Activated CD4-positive, alpha-beta memory T cell treated with anti-CD3 and anti-CD28 coated beads for 36 hours (primary cell): ENCODE results near the gene NADK. TPM values are rescaled to one million over a fixed set of nuclear protein-coding genes. Genes with fewer than 3 reads are reported as not detected.

Source experiments
- CTCF ChIA-PET: fragments of 350-600 bp; sonication (Branson Sonifier 250); formaldehyde crosslinking; loops from one replicate; lab custom pipeline; 2021; ENCODE audit warnings: antibody characterized with exemption, inconsistent platforms; lab: Charles Lee
- POLR2A ChIA-PET: fragments of 350-600 bp; sonication (Branson Sonifier 250); formaldehyde crosslinking; loops from one replicate; lab custom pipeline; 2021; ENCODE audit warnings: antibody characterized with exemption; lab: Charles Lee
- DNase-seq: peaks from one replicate; pipeline ENCODE4 v3.0.0-alpha.2; 2020
- H3K27ac Mint-ChIP-seq: one replicate; pipeline ENCODE4 v1.8.0; 2021; ENCODE audit warnings: mixed read lengths
- H3K27me3 Mint-ChIP-seq: one replicate; pipeline ENCODE4 v1.8.0; 2021; ENCODE audit warnings: mixed read lengths
- H3K36me3 Mint-ChIP-seq: one replicate; pipeline ENCODE4 v1.8.0; 2021; ENCODE audit warnings: mixed read lengths
- H3K4me1 Mint-ChIP-seq: one replicate; pipeline ENCODE4 v1.8.0; 2021; ENCODE audit warnings: low read depth, mixed read lengths
- H3K4me3 Mint-ChIP-seq: one replicate; pipeline ENCODE4 v1.8.0; 2021; ENCODE audit warnings: mild to moderate bottlenecking, mixed read lengths
- H3K9me3 Mint-ChIP-seq: one replicate; pipeline ENCODE4 v1.8.0; 2021; ENCODE audit warnings: mixed read lengths
- intact Hi-C: fragments of 100-400 bp; cut with micrococcal nuclease; formaldehyde crosslinking; loops from one replicate; pipeline ENCODE4 v1.15.1; 2023
- total RNA-seq, 2 experiments: library from RNA; stranded (reverse); gene quantifications; one replicate each; pipeline ENCODE4 v1.2.3, GENCODE V29; 2021

Gene NADK
- total RNA-seq, 2 experiments from 2014 or later, result 56.2 to 57.4 TPM

- H3K4me3 Mint-ChIP-seq, result no peak overlapping the region
- no peaks in the 10 kb centered on the region for H3K9me3 Mint-ChIP-seq
- ChIA-PET POLR2A (no interaction called here), CTCF (interaction anchor here (3.4 kb wide), 1 partner anchor 121 kb away, joined by 11 read pairs; no protein-coding TSS in a partner anchor)
- H3K27ac Mint-ChIP-seq, result no peak overlapping the region
- no peaks in the 10 kb centered on the region for H3K27me3 Mint-ChIP-seq
- intact Hi-C loops, result loop anchor here (5.0 kb wide), 1 partner anchor 37 kb away; no protein-coding TSS in a partner anchor
- H3K4me1 Mint-ChIP-seq, result peaks cover 33% of the 10 kb centered on the region
- no peak for DNase-seq
- peaks cover 30% of the 10 kb centered on the region for H3K36me3 Mint-ChIP-seq
Measured at GRCh38 chr1:1784933-1785332, 6.7 kb upstream of the NADK start.

- Mint-ChIP-seq H3K4me3 (no peak overlapping the region), H3K4me1 (peaks cover 44% of the 10 kb centered on the region), H3K9me3 (no peaks in the 10 kb centered on the region), H3K36me3 (peaks cover 19% of the 10 kb centered on the region), H3K27ac (peak overlapping the region; percentile 58), H3K27me3 (no peaks in the 10 kb centered on the region)
- no peak for DNase-seq
- POLR2A ChIA-PET, result no interaction called here
- CTCF ChIA-PET, result no interaction called here
- intact Hi-C loops, result loop anchor here (5.0 kb wide), 1 partner anchor 39 kb away; no protein-coding TSS in a partner anchor
Measured at GRCh38 chr1:1783320-1783719, 5.0 kb upstream of the NADK start.

GRCh38 chr1:1782399-1783221, 4.3 kb upstream of the NADK start:
- intact Hi-C loops, result loop anchor here (5.0 kb wide), 1 partner anchor 40 kb away; no protein-coding TSS in a partner anchor
- Mint-ChIP-seq H3K9me3 (no peaks in the 10 kb centered on the region), H3K4me3 (no peak overlapping the region), H3K27me3 (no peaks in the 10 kb centered on the region), H3K27ac (peak overlapping the region; percentile 58), H3K4me1 (peaks cover 44% of the 10 kb centered on the region), H3K36me3 (peaks cover 16% of the 10 kb centered on the region)
- ChIA-PET CTCF (interaction anchor here (0.6 to 1.1 kb wide), 2 partner anchors 105 to 123 kb away, joined by 3 to 5 read pairs; no protein-coding TSS in a partner anchor), POLR2A (interaction anchor here (0.7 kb wide), 1 partner anchor 126 kb away, joined by 3 read pairs; no protein-coding TSS in a partner anchor)
- peak; percentile 50 for DNase-seq

GRCh38 chr1:1781526-1781903, 3.2 kb upstream of the NADK start:
- Mint-ChIP-seq H3K27ac (peak overlapping the region; percentile 78), H3K36me3 (peaks cover 6% of the 10 kb centered on the region), H3K9me3 (no peaks in the 10 kb centered on the region), H3K4me3 (peak overlapping the region; percentile 16), H3K27me3 (no peaks in the 10 kb centered on the region), H3K4me1 (peaks cover 52% of the 10 kb centered on the region)
- intact Hi-C loops, result loop anchor here (2.0 to 5.0 kb wide), 2 partner anchors 41 to 107 kb away; no protein-coding TSS in a partner anchor
- ChIA-PET CTCF (no interaction called here), POLR2A (no interaction called here)
- peak; percentile 16 for DNase-seq

- Mint-ChIP-seq H3K4me1 (peaks cover 57% of the 10 kb centered on the region), H3K9me3 (no peaks in the 10 kb centered on the region), H3K27ac (peak overlapping the region; percentile 83), H3K27me3 (no peaks in the 10 kb centered on the region), H3K4me3 (peak overlapping the region; percentile 43), H3K36me3 (peaks cover 2% of the 10 kb centered on the region)
- POLR2A ChIA-PET, result interaction anchor here (2.0 kb wide), 1 partner anchor 128 kb away, joined by 6 read pairs; no protein-coding TSS in a partner anchor
- CTCF ChIA-PET, result interaction anchor here (1.3 to 2.6 kb wide), 3 partner anchors 8 to 128 kb away, joined by 5 to 14 read pairs (median 14); no protein-coding TSS in a partner anchor
- intact Hi-C loops, result loop anchor here (2.0 to 5.0 kb wide), 2 partner anchors 41 to 108 kb away; no protein-coding TSS in a partner anchor
- no peak for DNase-seq
Measured at GRCh38 chr1:1780598-1781525, 2.6 kb upstream of the NADK start.

- intact Hi-C loops, result loop anchor here (2.0 to 5.0 kb wide), 3 partner anchors 42 to 129 kb away; no protein-coding TSS in a partner anchor
- H3K36me3 Mint-ChIP-seq, result peaks cover 2% of the 10 kb centered on the region
- H3K4me1 Mint-ChIP-seq, result peaks cover 66% of the 10 kb centered on the region
- H3K4me3 Mint-ChIP-seq, result peak overlapping the region; percentile 55
- POLR2A ChIA-PET, result interaction anchor here (1.1 to 2.0 kb wide), 3 partner anchors 47 to 129 kb away, joined by 4 to 6 read pairs (median 5); no protein-coding TSS in a partner anchor
- no peaks in the 10 kb centered on the region for H3K9me3 Mint-ChIP-seq
- CTCF ChIA-PET, result interaction anchor here (1.3 to 2.6 kb wide), 3 partner anchors 9 to 129 kb away, joined by 5 to 14 read pairs (median 14); no protein-coding TSS in a partner anchor
- H3K27me3 Mint-ChIP-seq, result no peaks in the 10 kb centered on the region
- H3K27ac Mint-ChIP-seq, result peak overlapping the region; percentile 83
- DNase-seq, result peak; percentile 82
Measured at GRCh38 chr1:1779691-1780597, 1.7 kb upstream of the NADK start.

GRCh38 chr1:1779320-1779675, 1.0 kb upstream of the NADK start:
- Mint-ChIP-seq H3K27me3 (no peaks in the 10 kb centered on the region), H3K36me3 (peaks cover 2% of the 10 kb centered on the region), H3K9me3 (no peaks in the 10 kb centered on the region), H3K27ac (peak overlapping the region; percentile 83), H3K4me3 (peak overlapping the region; percentile 55), H3K4me1 (peaks cover 68% of the 10 kb centered on the region)
- ChIA-PET POLR2A (interaction anchor here (1.1 to 2.0 kb wide), 3 partner anchors 48 to 130 kb away, joined by 4 to 6 read pairs (median 5); no protein-coding TSS in a partner anchor), CTCF (interaction anchor here (1.8 to 2.6 kb wide), 2 partner anchors 127 to 129 kb away, joined by 14 read pairs; no protein-coding TSS in a partner anchor)
- intact Hi-C loops, result loop anchor here (2.0 kb wide), 1 partner anchor 130 kb away; no protein-coding TSS in a partner anchor
- DNase-seq, result no peak

- CTCF ChIA-PET, result interaction anchor here (1.8 to 2.6 kb wide), 2 partner anchors 128 to 130 kb away, joined by 14 read pairs; no protein-coding TSS in a partner anchor
- intact Hi-C loops, result loop anchor here (2.0 kb wide), 1 partner anchor 130 kb away; no protein-coding TSS in a partner anchor
Measured at GRCh38 chr1:1778663-1779319, 521 bp upstream of the NADK start.

GRCh38 chr1:1777583-1777899, 729 bp downstream of the NADK start:
- Mint-ChIP-seq H3K27ac (peak overlapping the region; percentile 78), H3K36me3 (peaks cover 2% of the 10 kb centered on the region), H3K27me3 (no peaks in the 10 kb centered on the region), H3K4me1 (peaks cover 56% of the 10 kb centered on the region), H3K9me3 (no peaks in the 10 kb centered on the region), H3K4me3 (peak overlapping the region; percentile 82)
- CTCF ChIA-PET, result interaction anchor here (2.3 to 2.7 kb wide), 2 partner anchors 128 to 132 kb away, joined by 13 to 24 read pairs; no protein-coding TSS in a partner anchor
- POLR2A ChIA-PET, result interaction anchor here (1.2 kb wide), 1 partner anchor 131 kb away, joined by 5 read pairs; no protein-coding TSS in a partner anchor
- DNase-seq, result no peak
- intact Hi-C loops, result no loop called here

More at GRCh38 chr1:1778663-1779319, 521 bp upstream of the NADK start:
- Mint-ChIP-seq H3K27ac (peak overlapping the region; percentile 83), H3K36me3 (peaks cover 2% of the 10 kb centered on the region), H3K4me3 (peak overlapping the region; percentile 55), H3K9me3 (no peaks in the 10 kb centered on the region), H3K27me3 (no peaks in the 10 kb centered on the region), H3K4me1 (peaks cover 68% of the 10 kb centered on the region)
- POLR2A ChIA-PET, result interaction anchor here (1.1 to 2.0 kb wide), 3 partner anchors 48 to 130 kb away, joined by 4 to 6 read pairs (median 5); no protein-coding TSS in a partner anchor
- peak; percentile 87 for DNase-seq
